Upper lobe of left lung (tissue), 4 donors: ENCODE measurements around the gene MXD3.
"Not testable (repeated sequence)": the region's sequence is repeated elsewhere in the genome, so short reads cannot be mapped to it uniquely, and the experiment has no call there.

ENCODE experiments used
- EP300 ChIP-seq, 4 donors: sonication (generic); formaldehyde crosslinking; IDR thresholded peaks; one replicate each; pipeline ENCODE4 v1.5.1; 2017; ENCODE audit warnings: antibody characterized with exemption in 4 of 4, control low read depth in 2 of 4
- POLR2A ChIP-seq, 4 donors: fragments of 450-650 bp; IDR thresholded peaks; one replicate each; pipeline ENCODE4 v1.5.1; 2016 to 2017; ENCODE audit warnings: antibody characterized with exemption in 4 of 4, mild to moderate bottlenecking in 2 of 4
- POLR2AphosphoS5 ChIP-seq, 2 donors: sonication (generic); formaldehyde crosslinking; IDR thresholded peaks; one replicate each; pipeline ENCODE4 v1.5.1; 2017; ENCODE audit warnings: antibody characterized with exemption in 2 of 2
- TF ChIP-seq, protein P1 (sequence below), 6 experiments: fragments of 450-650 bp in 4 of 6; fragments of 200-600 bp in 2 of 6; sonication (generic) in 2 of 6; IDR thresholded peaks; one replicate each; pipeline ENCODE4 v1.5.1; 2016 to 2019; ENCODE audit warnings: antibody characterized with exemption in 6 of 6

GRCh38 chr5:177306103-177306640, 5.5 kb downstream of the MXD3 start:
- TF ChIP-seq EP300, POLR2A, POLR2AphosphoS5 (IDR thresholded peaks at IDR 0.05): not testable (repeated sequence)
- TF ChIP-seq, protein P1, sequence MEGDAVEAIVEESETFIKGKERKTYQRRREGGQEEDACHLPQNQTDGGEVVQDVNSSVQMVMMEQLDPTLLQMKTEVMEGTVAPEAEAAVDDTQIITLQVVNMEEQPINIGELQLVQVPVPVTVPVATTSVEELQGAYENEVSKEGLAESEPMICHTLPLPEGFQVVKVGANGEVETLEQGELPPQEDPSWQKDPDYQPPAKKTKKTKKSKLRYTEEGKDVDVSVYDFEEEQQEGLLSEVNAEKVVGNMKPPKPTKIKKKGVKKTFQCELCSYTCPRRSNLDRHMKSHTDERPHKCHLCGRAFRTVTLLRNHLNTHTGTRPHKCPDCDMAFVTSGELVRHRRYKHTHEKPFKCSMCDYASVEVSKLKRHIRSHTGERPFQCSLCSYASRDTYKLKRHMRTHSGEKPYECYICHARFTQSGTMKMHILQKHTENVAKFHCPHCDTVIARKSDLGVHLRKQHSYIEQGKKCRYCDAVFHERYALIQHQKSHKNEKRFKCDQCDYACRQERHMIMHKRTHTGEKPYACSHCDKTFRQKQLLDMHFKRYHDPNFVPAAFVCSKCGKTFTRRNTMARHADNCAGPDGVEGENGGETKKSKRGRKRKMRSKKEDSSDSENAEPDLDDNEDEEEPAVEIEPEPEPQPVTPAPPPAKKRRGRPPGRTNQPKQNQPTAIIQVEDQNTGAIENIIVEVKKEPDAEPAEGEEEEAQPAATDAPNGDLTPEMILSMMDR (IDR thresholded peaks at IDR 0.05): not testable (repeated sequence)
